A549 (cell line): ENCODE results near the gene HMGB2. TPM values are rescaled to one million over a fixed set of nuclear protein-coding genes. Genes with fewer than 3 reads are reported as not detected.

Experiments used
- ATAC-seq, 2 experiments: fragments of 200-7000 bp in 1 of 2; fragments of >200 bp in 1 of 2; cut with Nextera tagmentation in 1 of 2; cut with Tn5 transposase in 1 of 2; 3 replicates each; pipeline versions ENCODE4 v1.8.0 to v1.9.1; 2018 to 2020; ENCODE audit warnings: mild to moderate bottlenecking in 1 of 2, moderate library complexity in 1 of 2
- CTCF ChIA-PET: fragments of 300-600 bp; sonication (Branson Sonifier 250); formaldehyde crosslinking; extraction: SDS; loops from one replicate; lab custom pipeline; 2021; ENCODE audit warnings: antibody characterized with exemption, inconsistent platforms; lab: Yijun Ruan, JAX
- POLR2A ChIA-PET: fragments of 350-600 bp; formaldehyde crosslinking; extraction: SDS; loops from one replicate; lab custom pipeline; 2021; ENCODE audit warnings: antibody characterized with exemption, inconsistent platforms; lab: Yijun Ruan, JAX
- DNase-seq, 2 experiments: peaks; one replicate each; pipeline versions ENCODE4 v3.0.0 to v3.0.0-alpha.2; 2011 to 2016; ENCODE audit warnings: low read depth in 1 of 2, low spot score in 1 of 2
- FAIRE-seq: peaks from 2 replicates; lab custom pipeline; 2011; peaks lifted over from hg19 to GRCh38; lab: Jason Lieb, UNC
- H3K27ac ChIP-seq, 2 experiments: fragments of >200 bp; sonication (Bioruptor Twin); formaldehyde crosslinking; 3 replicates each; pipeline ENCODE4 v1.5.1; 2016 to 2017
- H3K4me1 ChIP-seq: fragments of >200 bp; sonication (Bioruptor Twin); formaldehyde crosslinking; 3 replicates; pipeline ENCODE4 v1.6.1; 2016
- H3K4me2 ChIP-seq: fragments of >200 bp; sonication (Bioruptor Twin); formaldehyde crosslinking; 3 replicates; pipeline ENCODE4 v1.6.1; 2016
- H3K4me3 ChIP-seq: fragments of >200 bp; sonication (Bioruptor Twin); formaldehyde crosslinking; 3 replicates; pipeline ENCODE4 v1.5.1; 2016
- H3K9me3 ChIP-seq: fragments of >200 bp; sonication (Bioruptor Twin); formaldehyde crosslinking; 3 replicates; pipeline ENCODE4 v1.6.1; 2016
- ATOH8 ChIP-seq: fragments of 250-450 bp; sonication (Bioruptor Pico); IDR thresholded peaks from 2 replicates; pipeline ENCODE4 v1.5.0; 2020; ENCODE audit warnings: low read depth, mild to moderate bottlenecking, moderate library complexity
- CEBPB ChIP-seq, 2 experiments: fragments of >200 bp in 1 of 2; sonication (Bioruptor Twin) in 1 of 2; formaldehyde crosslinking in 1 of 2; IDR thresholded peaks; 2 replicates each; pipeline ENCODE4 v1.6.1; 2012 to 2016
- CHD2 ChIP-seq: fragments of 150-350 bp; IDR thresholded peaks from 2 replicates; pipeline ENCODE4 v1.6.1; 2014; ENCODE audit warnings: low read length; ENCODE audit not compliant: partially characterized antibody
- E2F6 ChIP-seq: IDR thresholded peaks from 2 replicates; pipeline ENCODE4 v1.6.1; 2012; ENCODE audit warnings: low read depth, borderline replicate concordance
- ELK1 ChIP-seq: fragments of 150-350 bp; IDR thresholded peaks from 2 replicates; pipeline ENCODE4 v1.6.1; 2014; ENCODE audit warnings: low read depth, mild to moderate bottlenecking, low read length
- ESRRA ChIP-seq: fragments of 150-350 bp; IDR thresholded peaks from 2 replicates; pipeline ENCODE4 v1.6.1; 2014; ENCODE audit warnings: mild to moderate bottlenecking, low read length, borderline replicate concordance
- HES2 ChIP-seq: fragments of >200 bp; sonication (Bioruptor Twin); formaldehyde crosslinking; IDR thresholded peaks from 2 replicates; pipeline ENCODE4 v1.6.1; 2016
- HMGXB4 ChIP-seq: fragments of 250-450 bp; sonication (Bioruptor Pico); IDR thresholded peaks from 2 replicates; pipeline ENCODE4 v1.5.0; 2021; ENCODE audit warnings: mild to moderate bottlenecking, moderate library complexity, borderline replicate concordance
- HOXA7 ChIP-seq: fragments of 250-450 bp; sonication (Bioruptor Pico); IDR thresholded peaks from 2 replicates; pipeline ENCODE4 v1.5.0; 2020; ENCODE audit warnings: mild to moderate bottlenecking, moderate library complexity
- KDM1A ChIP-seq: fragments of 200-600 bp; sonication (generic); IDR thresholded peaks from 2 replicates; pipeline ENCODE4 v1.6.1; 2016; ENCODE audit warnings: low read depth, mild to moderate bottlenecking
- MAZ ChIP-seq: fragments of 150-350 bp; IDR thresholded peaks from 2 replicates; pipeline ENCODE4 v1.6.1; 2014; ENCODE audit warnings: antibody characterized with exemption, low read depth, low read length, borderline replicate concordance
- PHF8 ChIP-seq: fragments of 200-600 bp; sonication (generic); IDR thresholded peaks from 2 replicates; pipeline ENCODE4 v1.6.1; 2016; ENCODE audit warnings: low read depth, mild to moderate bottlenecking, antibody characterized with exemption, moderate library complexity, borderline replicate concordance
- POLR2AphosphoS2 ChIP-seq: conservative IDR thresholded peaks from 2 replicates; pipeline ENCODE4 v1.6.1; 2012; ENCODE audit warnings: low read length, improper control_type of control experiment, inconsistent platforms
- RAD21 ChIP-seq, 2 experiments: fragments of >200 bp in 1 of 2; sonication (Bioruptor Twin) in 1 of 2; formaldehyde crosslinking in 1 of 2; IDR thresholded peaks in 1 of 2; conservative IDR thresholded peaks in 1 of 2; 2 replicates in 1 of 2; 3 replicates in 1 of 2; pipeline ENCODE4 v1.6.1; 2012 to 2018; ENCODE audit warnings: inconsistent platforms in 1 of 2
- RCOR1 ChIP-seq: fragments of 150-350 bp; IDR thresholded peaks from 2 replicates; pipeline ENCODE4 v1.6.1; 2014; ENCODE audit warnings: antibody characterized with exemption, low read length, low read depth
- RNF2 ChIP-seq: fragments of 200-600 bp; sonication (generic); IDR thresholded peaks from 2 replicates; pipeline ENCODE4 v1.6.1; 2016; ENCODE audit warnings: low read depth, mild to moderate bottlenecking, antibody characterized with exemption, moderate library complexity, borderline replicate concordance
- TFCP2L1 ChIP-seq: fragments of 250-450 bp; sonication (Bioruptor Pico); IDR thresholded peaks from 2 replicates; pipeline ENCODE4 v1.5.0; 2021; ENCODE audit warnings: mild to moderate bottlenecking
- USF2 ChIP-seq: fragments of 450-650 bp; IDR thresholded peaks from 2 replicates; pipeline ENCODE4 v1.6.1; 2014; ENCODE audit warnings: antibody characterized with exemption
- ZNF302 ChIP-seq: fragments of 250-450 bp; sonication (Bioruptor Pico); IDR thresholded peaks from 2 replicates; pipeline ENCODE4 v1.9.0; 2021; ENCODE audit warnings: inconsistent platforms, mild to moderate bottlenecking, moderate library complexity
- WGBS: methylation state at CpG from one replicate; pipeline ENCODE4 v1.1.6; 2017; ENCODE audit errors: missing lambda C conversion rate; 5-methylcytosine and 5-hydroxymethylcytosine counted together
- polyA plus RNA-seq, 4 experiments: library from polyadenylated mRNA; depleted of rRNA in 3 of 4; stranded (reverse); fragments of >200 nt; fragmentation: RNase III in 1 of 4; extraction: RNeasy Plus Mini Kit Qiagen cat#74134 plus additional on column Dnase treatment in 1 of 4; gene quantifications; 2 replicates in 3 of 4; 3 replicates in 1 of 4; pipeline ENCODE4 v1.2.3, GENCODE V29; 2011 to 2017

HMGB2 gene
- polyA plus RNA-seq, 2 of the 4 experiments (the other 2 are of a cell fraction): 101 to 128 TPM

- TF ChIP-seq ELK1 (no peak), CEBPB (IDR thresholded peaks at IDR 0.05) (no peak), ATOH8 (CRISPR knock-in tag) (no peak), RNF2 (no peak), TFCP2L1 (CRISPR knock-in tag) (no peak), HES2 (no peak)
These were observed 31.3 kb upstream of the HMGB2 start (continued) for GRCh38 chr4:173365359-173365996.

- Histone ChIP-seq H3K4me2 (no peak overlapping the region), H3K27ac (no peak overlapping the region), H3K4me3 (no peak overlapping the region)
- ATAC-seq (no peak), DNase-seq (no peak)
- POLR2A ChIA-PET: no interaction called here
- TF ChIP-seq MAZ (no peak), RAD21 (conservative IDR thresholded peaks at IDR 0.05 in 1 of 2, IDR thresholded peaks at IDR 0.05 in 1 of 2) (no peak), PHF8 (no peak), USF2 (no peak), CHD2 (no peak), E2F6 (no peak), RNF2 (no peak), KDM1A (no peak), HOXA7 (CRISPR knock-in tag) (no peak), POLR2AphosphoS2 (no peak), RCOR1 (no peak), HMGXB4 (CRISPR knock-in tag) (no peak), ZNF302 (no peak), ESRRA (no peak)
- TF ChIP-seq, all 56 proteins: peak for 0
- no peak for FAIRE-seq
- no peaks in the 10 kb centered on the region for H3K9me3 ChIP-seq
- no peaks in the 10 kb centered on the region for H3K4me1 ChIP-seq
- CTCF ChIA-PET: no interaction called here
- WGBS: 76% methylated on average over 3 of the region's 3 CpGs
These were observed 28.5 kb upstream of the HMGB2 start for GRCh38 chr4:173362666-173363065.
